Stimulated activated CD8-positive, alpha-beta memory T cell treated with anti-CD3 and anti-CD28 coated beads, Interleukin-2, amount 100 ng/mL, for 1 hour (primary cell): Measurements from ENCODE around the gene FGF1.

ENCODE experiments used
- DNase-seq, 2 donors: peaks; one replicate each; pipeline ENCODE4 v3.0.0-alpha.2; 2020; ENCODE audit warnings: low read depth in 2 of 2

Gene FGF1

GRCh38 chr5:142576303-142576702 is 109.6 kb downstream of the FGF1 start:
- no peak for DNase-seq

GRCh38 chr5:142572006-142572405 is 113.9 kb downstream of the FGF1 start:
- no peak for DNase-seq

- no peak for DNase-seq
Observed at GRCh38 chr5:142571371-142571770, 114.5 kb downstream of the FGF1 start.

GRCh38 chr5:142569905-142570304 is 116.0 kb downstream of the FGF1 start:
- no peak for DNase-seq

- no peak for DNase-seq
Observed at GRCh38 chr5:142568996-142569335, 116.9 kb downstream of the FGF1 start.

- no peak for DNase-seq
Observed at GRCh38 chr5:142568283-142568995, 117.5 kb downstream of the FGF1 start.

- no peak for DNase-seq
Observed at GRCh38 chr5:142561486-142562097, 124.3 kb downstream of the FGF1 start.

- no peak for DNase-seq
Observed at GRCh38 chr5:142561029-142561428, 124.9 kb downstream of the FGF1 start.

- no peak for DNase-seq
Observed at GRCh38 chr5:142552107-142552506, 133.8 kb downstream of the FGF1 start.

- no peak for DNase-seq
Observed at GRCh38 chr5:142551338-142552067, 134.4 kb downstream of the FGF1 start.

- DNase-seq = no peak
Observed at GRCh38 chr5:142550471-142550870, 135.4 kb downstream of the FGF1 start.

GRCh38 chr5:142549834-142550233 is 136.1 kb downstream of the FGF1 start:
- no peak for DNase-seq

- DNase-seq = no peak
Observed at GRCh38 chr5:142548739-142549275, 137.1 kb downstream of the FGF1 start.

GRCh38 chr5:142547445-142548380 is 138.2 kb downstream of the FGF1 start:
- no peak for DNase-seq

GRCh38 chr5:142545650-142546322 is 140.1 kb downstream of the FGF1 start:
- DNase-seq = no peak

- no peak for DNase-seq
Observed at GRCh38 chr5:142544946-142545649, 140.8 kb downstream of the FGF1 start.

- no peak for DNase-seq
Observed at GRCh38 chr5:142544071-142544753, 141.7 kb downstream of the FGF1 start.

- DNase-seq = no peak
Observed at GRCh38 chr5:142542906-142543305, 143.0 kb downstream of the FGF1 start.
